ENCODE measurements around the gene KIAA1549.

KIAA1549 gene

GRCh38 chr7:138932870-138933269, 48.3 kb downstream of the KIAA1549 start:
- H3K9ac ChIP-seq (ENCODE audit: low read length in 5 of 5), result no peak overlapping the region
- no peak overlapping the region for H3K4me3 ChIP-seq (ENCODE audit: low read depth in 1 of 5, low read length in 5 of 5)
- H3K27ac ChIP-seq (ENCODE audit: low read depth, low read length), result no peak overlapping the region
- H3K27me3 ChIP-seq (ENCODE audit: control insufficient read depth in 5 of 5, insufficient read depth in 4 of 5, low read length in 5 of 5), result no peaks in the 10 kb centered on the region
- peaks cover 0 to 12% (median 3%) of the 10 kb centered on the region in 5 donors for H3K4me1 ChIP-seq (ENCODE audit: control insufficient read depth in 5 of 5, insufficient read depth in 5 of 5, low read length in 5 of 5)
- H3K9me3 ChIP-seq (ENCODE audit: control insufficient read depth in 5 of 5, low read length in 5 of 5), result no peaks in the 10 kb centered on the region
- H3K36me3 ChIP-seq (ENCODE audit: control insufficient read depth in 5 of 5, insufficient read depth in 5 of 5, low read length in 5 of 5), result no peaks in the 10 kb centered on the region

GRCh38 chr7:138932427-138932826, 48.8 kb downstream of the KIAA1549 start:
- Histone ChIP-seq H3K27ac (ENCODE audit: low read depth, low read length) (no peak overlapping the region), H3K9ac (ENCODE audit: low read length in 5 of 5) (no peak overlapping the region), H3K36me3 (ENCODE audit: control insufficient read depth in 5 of 5, insufficient read depth in 5 of 5, low read length in 5 of 5) (no peaks in the 10 kb centered on the region), H3K4me3 (ENCODE audit: low read depth in 1 of 5, low read length in 5 of 5) (no peak overlapping the region), H3K27me3 (ENCODE audit: control insufficient read depth in 5 of 5, insufficient read depth in 4 of 5, low read length in 5 of 5) (no peaks in the 10 kb centered on the region), H3K4me1 (ENCODE audit: control insufficient read depth in 5 of 5, insufficient read depth in 5 of 5, low read length in 5 of 5) (peaks cover 0 to 12% (median 3%) of the 10 kb centered on the region in 5 donors), H3K9me3 (ENCODE audit: control insufficient read depth in 5 of 5, low read length in 5 of 5) (no peaks in the 10 kb centered on the region)

GRCh38 chr7:138929969-138930368, 51.2 kb downstream of the KIAA1549 start:
- H3K9ac ChIP-seq (ENCODE audit: low read length in 5 of 5), result no peak overlapping the region
- H3K27ac ChIP-seq (ENCODE audit: low read depth, low read length), result no peak overlapping the region
- H3K27me3 ChIP-seq (ENCODE audit: control insufficient read depth in 5 of 5, insufficient read depth in 4 of 5, low read length in 5 of 5), result no peaks in the 10 kb centered on the region
- H3K4me3 ChIP-seq (ENCODE audit: low read depth in 1 of 5, low read length in 5 of 5), result no peak overlapping the region
- no peaks in the 10 kb centered on the region for H3K36me3 ChIP-seq (ENCODE audit: control insufficient read depth in 5 of 5, insufficient read depth in 5 of 5, low read length in 5 of 5)
- H3K4me1 ChIP-seq (ENCODE audit: control insufficient read depth in 5 of 5, insufficient read depth in 5 of 5, low read length in 5 of 5), result peaks cover 0 to 4% (median 2%) of the 10 kb centered on the region in 5 donors
- H3K9me3 ChIP-seq (ENCODE audit: control insufficient read depth in 5 of 5, low read length in 5 of 5), result no peaks in the 10 kb centered on the region

- no peak overlapping the region for H3K9ac ChIP-seq (ENCODE audit: low read length in 5 of 5)
- peaks cover 0 to 3% (median 0%) of the 10 kb centered on the region in 5 donors for H3K4me1 ChIP-seq (ENCODE audit: control insufficient read depth in 5 of 5, insufficient read depth in 5 of 5, low read length in 5 of 5)
- H3K36me3 ChIP-seq (ENCODE audit: control insufficient read depth in 5 of 5, insufficient read depth in 5 of 5, low read length in 5 of 5), result no peaks in the 10 kb centered on the region
- H3K27ac ChIP-seq (ENCODE audit: low read depth, low read length), result no peak overlapping the region
- H3K9me3 ChIP-seq (ENCODE audit: control insufficient read depth in 5 of 5, low read length in 5 of 5), result no peaks in the 10 kb centered on the region
- no peaks in the 10 kb centered on the region for H3K27me3 ChIP-seq (ENCODE audit: control insufficient read depth in 5 of 5, insufficient read depth in 4 of 5, low read length in 5 of 5)
- no peak overlapping the region for H3K4me3 ChIP-seq (ENCODE audit: low read depth in 1 of 5, low read length in 5 of 5)
These were observed 55.0 kb downstream of the KIAA1549 start for GRCh38 chr7:138926241-138926612.

GRCh38 chr7:138924501-138925225, 56.5 kb downstream of the KIAA1549 start:
- Histone ChIP-seq H3K4me3 (ENCODE audit: low read depth in 1 of 5, low read length in 5 of 5) (no peak overlapping the region), H3K27ac (ENCODE audit: low read depth, low read length) (no peak overlapping the region)

GRCh38 chr7:138921277-138921676, 59.9 kb downstream of the KIAA1549 start:
- no peaks in the 10 kb centered on the region for H3K9me3 ChIP-seq (ENCODE audit: control insufficient read depth in 5 of 5, low read length in 5 of 5)
- peaks cover 0 to 10% (median 5%) of the 10 kb centered on the region in 5 donors for H3K36me3 ChIP-seq (ENCODE audit: control insufficient read depth in 5 of 5, insufficient read depth in 5 of 5, low read length in 5 of 5)
- no peak overlapping the region for H3K9ac ChIP-seq (ENCODE audit: low read length in 5 of 5)
- H3K4me1 ChIP-seq (ENCODE audit: control insufficient read depth in 5 of 5, insufficient read depth in 5 of 5, low read length in 5 of 5), result peaks cover 0 to 3% (median 0%) of the 10 kb centered on the region in 5 donors
- no peaks in the 10 kb centered on the region for H3K27me3 ChIP-seq (ENCODE audit: control insufficient read depth in 5 of 5, insufficient read depth in 4 of 5, low read length in 5 of 5)
- H3K27ac ChIP-seq (ENCODE audit: low read depth, low read length), result no peak overlapping the region
- H3K4me3 ChIP-seq (ENCODE audit: low read depth in 1 of 5, low read length in 5 of 5), result no peak overlapping the region

More at GRCh38 chr7:138924501-138925225, 56.5 kb downstream of the KIAA1549 start:
- Histone ChIP-seq H3K4me1 (ENCODE audit: control insufficient read depth in 5 of 5, insufficient read depth in 5 of 5, low read length in 5 of 5) (peaks cover 0 to 3% (median 0%) of the 10 kb centered on the region in 5 donors), H3K9ac (ENCODE audit: low read length in 5 of 5) (no peak overlapping the region), H3K27me3 (ENCODE audit: control insufficient read depth in 5 of 5, insufficient read depth in 4 of 5, low read length in 5 of 5) (no peaks in the 10 kb centered on the region), H3K9me3 (ENCODE audit: control insufficient read depth in 5 of 5, low read length in 5 of 5) (no peaks in the 10 kb centered on the region), H3K36me3 (ENCODE audit: control insufficient read depth in 5 of 5, insufficient read depth in 5 of 5, low read length in 5 of 5) (no peaks in the 10 kb centered on the region)

- Histone ChIP-seq H3K4me1 (ENCODE audit: control insufficient read depth in 5 of 5, insufficient read depth in 5 of 5, low read length in 5 of 5) (peaks cover 0 to 3% (median 0%) of the 10 kb centered on the region in 5 donors), H3K9ac (ENCODE audit: low read length in 5 of 5) (no peak overlapping the region), H3K27me3 (ENCODE audit: control insufficient read depth in 5 of 5, insufficient read depth in 4 of 5, low read length in 5 of 5) (no peaks in the 10 kb centered on the region), H3K27ac (ENCODE audit: low read depth, low read length) (no peak overlapping the region), H3K36me3 (ENCODE audit: control insufficient read depth in 5 of 5, insufficient read depth in 5 of 5, low read length in 5 of 5) (peaks cover 0 to 10% (median 5%) of the 10 kb centered on the region in 5 donors), H3K4me3 (ENCODE audit: low read depth in 1 of 5, low read length in 5 of 5) (no peak overlapping the region), H3K9me3 (ENCODE audit: control insufficient read depth in 5 of 5, low read length in 5 of 5) (no peaks in the 10 kb centered on the region)
These were observed 61.3 kb downstream of the KIAA1549 start for GRCh38 chr7:138919911-138920310.

GRCh38 chr7:138919216-138919615, 62.0 kb downstream of the KIAA1549 start:
- no peak overlapping the region for H3K27ac ChIP-seq (ENCODE audit: low read depth, low read length)

GRCh38 chr7:138918756-138919155, 62.4 kb downstream of the KIAA1549 start:
- Histone ChIP-seq H3K27me3 (ENCODE audit: control insufficient read depth in 5 of 5, insufficient read depth in 4 of 5, low read length in 5 of 5) (no peaks in the 10 kb centered on the region), H3K27ac (ENCODE audit: low read depth, low read length) (no peak overlapping the region), H3K4me1 (ENCODE audit: control insufficient read depth in 5 of 5, insufficient read depth in 5 of 5, low read length in 5 of 5) (no peaks in the 10 kb centered on the region), H3K9ac (ENCODE audit: low read length in 5 of 5) (no peak overlapping the region), H3K36me3 (ENCODE audit: control insufficient read depth in 5 of 5, insufficient read depth in 5 of 5, low read length in 5 of 5) (peaks cover 0 to 10% (median 5%) of the 10 kb centered on the region in 5 donors), H3K4me3 (ENCODE audit: low read depth in 1 of 5, low read length in 5 of 5) (no peak overlapping the region), H3K9me3 (ENCODE audit: control insufficient read depth in 5 of 5, low read length in 5 of 5) (no peaks in the 10 kb centered on the region)

More at GRCh38 chr7:138919216-138919615, 62.0 kb downstream of the KIAA1549 start:
- Histone ChIP-seq H3K9ac (ENCODE audit: low read length in 5 of 5) (no peak overlapping the region), H3K4me3 (ENCODE audit: low read depth in 1 of 5, low read length in 5 of 5) (no peak overlapping the region), H3K4me1 (ENCODE audit: control insufficient read depth in 5 of 5, insufficient read depth in 5 of 5, low read length in 5 of 5) (no peaks in the 10 kb centered on the region), H3K9me3 (ENCODE audit: control insufficient read depth in 5 of 5, low read length in 5 of 5) (no peaks in the 10 kb centered on the region), H3K36me3 (ENCODE audit: control insufficient read depth in 5 of 5, insufficient read depth in 5 of 5, low read length in 5 of 5) (peaks cover 0 to 10% (median 5%) of the 10 kb centered on the region in 5 donors), H3K27me3 (ENCODE audit: control insufficient read depth in 5 of 5, insufficient read depth in 4 of 5, low read length in 5 of 5) (no peaks in the 10 kb centered on the region)

- no peaks in the 10 kb centered on the region for H3K4me1 ChIP-seq (ENCODE audit: control insufficient read depth in 5 of 5, insufficient read depth in 5 of 5, low read length in 5 of 5)
- no peak overlapping the region for H3K9ac ChIP-seq (ENCODE audit: low read length in 5 of 5)
- H3K27me3 ChIP-seq (ENCODE audit: control insufficient read depth in 5 of 5, insufficient read depth in 4 of 5, low read length in 5 of 5), result no peaks in the 10 kb centered on the region
- peaks cover 0 to 10% (median 5%) of the 10 kb centered on the region in 5 donors for H3K36me3 ChIP-seq (ENCODE audit: control insufficient read depth in 5 of 5, insufficient read depth in 5 of 5, low read length in 5 of 5)
- H3K27ac ChIP-seq (ENCODE audit: low read depth, low read length), result no peak overlapping the region
- H3K4me3 ChIP-seq (ENCODE audit: low read depth in 1 of 5, low read length in 5 of 5), result no peak overlapping the region
- H3K9me3 ChIP-seq (ENCODE audit: control insufficient read depth in 5 of 5, low read length in 5 of 5), result no peaks in the 10 kb centered on the region
These were observed 63.0 kb downstream of the KIAA1549 start for GRCh38 chr7:138918176-138918575.
